Measurements from ENCODE around the gene DYSF.

GRCh38 chr2:71643674-71644357 is 190.5 kb downstream of the DYSF start:
- no peak for TF ChIP-seq POLR2A (IDR thresholded peaks at IDR 0.05; ENCODE audit: low read length)
- TF ChIP-seq GATA1 (IDR thresholded peaks at IDR 0.05; ENCODE audit: low read depth, low read length), result no peak
